HEK293 (cell line): ENCODE data around the gene HOXD10.

ENCODE experiments used
- CTCF ChIA-PET: fragments of 350-600 bp; formaldehyde crosslinking; extraction: SDS; loops from one replicate; lab custom pipeline; 2021; ENCODE audit warnings: antibody characterized with exemption; lab: Yijun Ruan, JAX
- POLR2A ChIA-PET: fragments of 300-600 bp; formaldehyde crosslinking; extraction: SDS; loops from one replicate; lab custom pipeline; 2020; ENCODE audit warnings: antibody characterized with exemption, inconsistent platforms; lab: Yijun Ruan, JAX
- H3K27ac ChIP-seq: fragments of 200-500 bp; sonication (Bioruptor generic); 2 replicates; pipeline ENCODE4 v1.5.1; 2014; ENCODE audit warnings: low read depth, low read length, control low read depth, inconsistent platforms; ENCODE audit errors: extremely low read depth
- H3K36me3 ChIP-seq, 2 experiments: fragments of 200-500 bp in 1 of 2; sonication (Bioruptor generic) in 1 of 2; 1 replicate in 1 of 2; 2 replicates in 1 of 2; pipeline ENCODE4 v1.5.1; 2014 to 2017; ENCODE audit warnings: inconsistent platforms in 2 of 2, low read length in 2 of 2; ENCODE audit not compliant: control insufficient read depth in 2 of 2, insufficient read depth in 1 of 2
- H3K4me1 ChIP-seq: fragments of 200-500 bp; sonication (Bioruptor generic); 2 replicates; pipeline ENCODE4 v1.5.1; 2014; ENCODE audit warnings: mild to moderate bottlenecking, low read length, inconsistent platforms; ENCODE audit not compliant: control insufficient read depth, insufficient read depth
- H3K4me3 ChIP-seq: 2 replicates; pipeline ENCODE4 v1.5.1; 2011; ENCODE audit warnings: low read depth, mild to moderate bottlenecking, control low read depth, low read length, moderate library complexity
- H3K9me3 ChIP-seq: fragments of 200-500 bp; sonication (Bioruptor generic); 2 replicates; pipeline ENCODE4 v1.5.1; 2014; ENCODE audit warnings: low read depth, low read length, inconsistent platforms; ENCODE audit not compliant: control insufficient read depth, insufficient read depth
- BCL11B ChIP-seq: fragments of 450-650 bp; formaldehyde crosslinking; IDR thresholded peaks from 2 replicates; pipeline ENCODE4 v1.5.1; 2016; ENCODE audit warnings: low read depth, missing biosample characterization, missing genetic modification characterization
- FEZF1 ChIP-seq: fragments of 450-650 bp; formaldehyde crosslinking; IDR thresholded peaks from 2 replicates; pipeline ENCODE4 v1.5.1; 2016; ENCODE audit warnings: missing biosample characterization, missing genetic modification characterization
- GLIS1 ChIP-seq: fragments of 450-650 bp; formaldehyde crosslinking; IDR thresholded peaks from 2 replicates; pipeline ENCODE4 v1.5.1; 2016; ENCODE audit warnings: missing biosample characterization, missing genetic modification characterization
- GLIS2 ChIP-seq: fragments of 450-650 bp; formaldehyde crosslinking; IDR thresholded peaks from 2 replicates; pipeline ENCODE4 v1.5.1; 2016; ENCODE audit warnings: missing biosample characterization, missing genetic modification characterization
- HOXD13 ChIP-seq: sonication (generic); formaldehyde crosslinking; IDR thresholded peaks from 2 replicates; pipeline ENCODE4 v1.8.0; 2022; ENCODE audit warnings: missing genetic modification reagents, borderline replicate concordance
- OSR2 ChIP-seq: fragments of 450-650 bp; formaldehyde crosslinking; IDR thresholded peaks from 2 replicates; pipeline ENCODE4 v1.5.1; 2016; ENCODE audit warnings: missing biosample characterization, missing genetic modification characterization
- PATZ1 ChIP-seq: fragments of 450-650 bp; formaldehyde crosslinking; IDR thresholded peaks from 2 replicates; pipeline ENCODE4 v1.5.1; 2016; ENCODE audit warnings: missing biosample characterization, missing genetic modification characterization
- PRDM10 ChIP-seq: fragments of 450-650 bp; formaldehyde crosslinking; IDR thresholded peaks from 2 replicates; pipeline ENCODE4 v1.5.1; 2016; ENCODE audit warnings: missing biosample characterization, missing genetic modification characterization
- PRDM6 ChIP-seq: fragments of 450-650 bp; formaldehyde crosslinking; IDR thresholded peaks from 2 replicates; pipeline ENCODE4 v1.5.1; 2017; ENCODE audit warnings: missing biosample characterization, missing genetic modification characterization
- SP2 ChIP-seq: fragments of 450-650 bp; formaldehyde crosslinking; IDR thresholded peaks from 2 replicates; pipeline ENCODE4 v1.5.1; 2016; ENCODE audit warnings: missing biosample characterization, missing genetic modification characterization
- SP7 ChIP-seq: fragments of 450-650 bp; formaldehyde crosslinking; IDR thresholded peaks from 2 replicates; pipeline ENCODE4 v1.5.1; 2016; ENCODE audit warnings: missing biosample characterization, missing genetic modification characterization
- ZBTB6 ChIP-seq: fragments of 450-650 bp; formaldehyde crosslinking; IDR thresholded peaks from 2 replicates; pipeline ENCODE4 v1.5.1; 2017; ENCODE audit warnings: missing biosample characterization, missing genetic modification characterization
- ZBTB8A ChIP-seq: fragments of 450-650 bp; formaldehyde crosslinking; IDR thresholded peaks from 2 replicates; pipeline ENCODE4 v1.5.1; 2016; ENCODE audit warnings: missing biosample characterization, missing genetic modification characterization
- ZIC2 ChIP-seq: fragments of 450-650 bp; formaldehyde crosslinking; IDR thresholded peaks from 2 replicates; pipeline ENCODE4 v1.5.1; 2016; ENCODE audit warnings: missing biosample characterization, missing genetic modification characterization
- ZNF362 ChIP-seq: fragments of 450-650 bp; formaldehyde crosslinking; IDR thresholded peaks from 2 replicates; pipeline ENCODE4 v1.5.1; 2016; ENCODE audit warnings: missing biosample characterization, missing genetic modification characterization
- ZNF366 ChIP-seq: fragments of 450-650 bp; formaldehyde crosslinking; conservative IDR thresholded peaks from 2 replicates; pipeline ENCODE4 v1.5.1; 2016; ENCODE audit warnings: missing biosample characterization, missing genetic modification characterization
- ZNF398 ChIP-seq: fragments of 450-650 bp; formaldehyde crosslinking; IDR thresholded peaks from 2 replicates; pipeline ENCODE4 v1.5.1; 2017; ENCODE audit warnings: missing biosample characterization, missing genetic modification characterization
- ZNF626 ChIP-seq: fragments of 450-650 bp; sonication (Bioruptor Pico); formaldehyde crosslinking; IDR thresholded peaks from 2 replicates; pipeline ENCODE4 v1.5.1; 2018; ENCODE audit warnings: missing biosample characterization, missing genetic modification characterization, inconsistent platforms
- ZSCAN23 ChIP-seq: fragments of 450-650 bp; formaldehyde crosslinking; IDR thresholded peaks from 2 replicates; pipeline ENCODE4 v1.5.1; 2016; ENCODE audit warnings: missing biosample characterization, missing genetic modification characterization

HOXD10 gene

GRCh38 chr2:176103742-176104315, 12.7 kb upstream of the HOXD10 start:
- peaks cover 0 to 1% of the 10 kb centered on the region in 2 experiments; a peak in 2 of 3 replicates for H3K36me3 ChIP-seq
- peaks cover 4% of the 10 kb centered on the region for H3K4me1 ChIP-seq
- POLR2A ChIA-PET: interaction anchor here (0.7 to 4.2 kb wide), 9 partner anchors 9 to 918 kb away, joined by 3 to 75 read pairs (median 6); partner anchors contain the start of genes HOXD13, HOXD8 and LNPK
- peak overlapping the region; percentile 74 for H3K4me3 ChIP-seq
- CTCF ChIA-PET: interaction anchor here (0.6 to 2.2 kb wide), 6 partner anchors 15 to 852 kb away, joined by 3 to 4 read pairs (median 4); no protein-coding TSS in a partner anchor
- TF ChIP-seq ZBTB6 (no peak), HOXD13 (CRISPR knock-in tag) (no peak), ZNF362 (tag by site-specific recombination) (peak; percentile 81), PRDM6 (tag by site-specific recombination) (no peak), GLIS2 (tag by site-specific recombination) (peak; percentile 57), FEZF1 (tag by site-specific recombination) (no peak), ZNF366 (tag by site-specific recombination) (peak; percentile 62), ZBTB8A (peak; percentile 9; the same call in 1 of the 2 replicates), SP2 (tag by site-specific recombination) (peak; percentile 50), SP7 (tag by site-specific recombination) (no peak), BCL11B (tag by site-specific recombination) (no peak), PRDM10 (tag by site-specific recombination) (peak; percentile 23), ZNF626 (no peak), ZSCAN23 (tag by site-specific recombination) (no peak), OSR2 (tag by site-specific recombination) (no peak), ZNF398 (peak; percentile 92), PATZ1 (tag by site-specific recombination) (peak; percentile 18; the same call in 1 of the 2 replicates), GLIS1 (peak; percentile 84), ZIC2 (tag by site-specific recombination) (peak; percentile 38)
- H3K9me3 ChIP-seq: no peaks in the 10 kb centered on the region
- peak overlapping the region; percentile 100 for H3K27ac ChIP-seq
